ENCODE results near the gene CALCR.

The CALCR gene

GRCh38 chr7:93575555-93576399 is 1.3 kb upstream of the CALCR start:
- H3K27me3 Mint-ChIP-seq = peaks cover 43% of the 10 kb centered on the region
- H3K9me3 Mint-ChIP-seq = no peaks in the 10 kb centered on the region
- no peak overlapping the region for H3K4me3 Mint-ChIP-seq
- no peak overlapping the region for H3K27ac Mint-ChIP-seq
- H3K36me3 Mint-ChIP-seq (ENCODE audit: low read depth) = no peaks in the 10 kb centered on the region
- H3K4me1 Mint-ChIP-seq (ENCODE audit: low read depth) = no peaks in the 10 kb centered on the region

GRCh38 chr7:93574269-93574645 is 267 bp downstream of the CALCR start:
- H3K27me3 Mint-ChIP-seq = peaks cover 46% of the 10 kb centered on the region
- H3K36me3 Mint-ChIP-seq (ENCODE audit: low read depth) = no peaks in the 10 kb centered on the region
- no peak overlapping the region for H3K4me3 Mint-ChIP-seq
- H3K9me3 Mint-ChIP-seq = no peaks in the 10 kb centered on the region
- no peak overlapping the region for H3K27ac Mint-ChIP-seq
- H3K4me1 Mint-ChIP-seq (ENCODE audit: low read depth) = no peaks in the 10 kb centered on the region

DNA sequence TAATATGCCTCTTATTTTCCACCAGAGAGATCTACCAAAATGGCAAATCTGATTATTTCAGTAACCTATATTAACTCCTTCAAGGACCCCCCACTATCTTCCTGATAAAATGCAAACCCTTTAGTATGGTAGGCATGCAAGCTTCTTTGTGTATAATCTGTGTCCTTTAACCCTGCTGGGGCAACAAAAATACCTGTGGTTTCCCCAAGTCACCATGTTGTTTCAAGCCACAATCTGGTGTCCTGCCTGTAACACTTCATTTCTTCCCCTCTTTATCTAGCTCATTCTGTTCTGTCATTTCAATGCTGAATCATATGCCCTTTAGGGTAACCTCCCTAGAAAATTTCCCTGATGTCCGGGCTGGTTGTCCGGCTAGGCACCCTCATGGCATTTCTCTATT is 5.3 kb downstream of the CALCR start:
- Mint-ChIP-seq H3K36me3 (ENCODE audit: low read depth) (no peaks in the 10 kb centered on the region), H3K27ac (no peak overlapping the region), H3K4me3 (no peak overlapping the region)

GRCh38 chr7:93566876-93567275 is 7.6 kb downstream of the CALCR start:
- Mint-ChIP-seq H3K27ac (no peak overlapping the region), H3K4me3 (no peak overlapping the region), H3K9me3 (no peaks in the 10 kb centered on the region), H3K36me3 (ENCODE audit: low read depth) (no peaks in the 10 kb centered on the region), H3K4me1 (ENCODE audit: low read depth) (no peaks in the 10 kb centered on the region), H3K27me3 (peaks cover 16% of the 10 kb centered on the region)

More for the DNA sequence above, 5.3 kb downstream of the CALCR start:
- Mint-ChIP-seq H3K27me3 (peaks cover 22% of the 10 kb centered on the region), H3K4me1 (ENCODE audit: low read depth) (no peaks in the 10 kb centered on the region), H3K9me3 (no peaks in the 10 kb centered on the region)

DNA sequence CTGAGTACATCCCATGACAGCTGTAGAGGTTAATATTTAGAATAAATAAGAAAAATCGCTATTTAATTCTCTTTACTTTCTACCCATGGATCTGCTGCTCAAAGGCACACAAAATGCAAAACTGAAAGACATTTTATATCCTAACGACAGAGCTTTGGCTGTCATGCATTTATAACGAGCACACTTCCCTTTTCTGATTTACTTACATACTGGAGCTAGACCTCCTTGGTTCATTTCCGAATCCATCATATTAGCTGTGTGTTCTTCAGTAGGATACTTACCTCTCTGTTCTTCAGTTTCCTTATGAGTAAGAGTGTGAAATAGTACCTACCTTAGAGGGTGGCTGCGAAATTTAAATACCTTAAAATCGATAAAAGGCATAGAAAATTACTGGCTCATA is 10.9 kb downstream of the CALCR start:
- H3K4me3 Mint-ChIP-seq = no peak overlapping the region
- H3K36me3 Mint-ChIP-seq (ENCODE audit: low read depth) = no peaks in the 10 kb centered on the region
- H3K4me1 Mint-ChIP-seq (ENCODE audit: low read depth) = peaks cover 8% of the 10 kb centered on the region
- H3K27ac Mint-ChIP-seq = no peak overlapping the region
- no peaks in the 10 kb centered on the region for H3K9me3 Mint-ChIP-seq
- H3K27me3 Mint-ChIP-seq = peaks cover 4% of the 10 kb centered on the region

DNA sequence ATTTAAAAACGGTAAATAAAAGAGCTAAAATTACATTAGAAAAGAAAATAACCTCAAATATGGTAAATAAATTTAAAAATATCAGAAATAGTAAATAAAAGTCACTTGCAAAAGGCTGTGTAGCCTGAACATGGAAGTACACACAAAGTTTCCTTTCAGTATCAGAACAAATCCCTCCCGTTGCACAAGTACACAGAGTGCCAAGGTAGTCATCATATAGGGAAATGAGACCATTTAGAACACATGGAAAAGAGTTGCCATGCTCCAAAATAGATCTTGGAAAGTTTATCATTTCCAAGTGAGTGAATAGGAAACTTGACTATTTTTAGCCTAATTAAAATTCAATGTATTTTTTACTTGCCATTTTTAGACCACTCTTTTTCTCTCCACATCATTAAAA is 11.6 kb downstream of the CALCR start:
- no peak overlapping the region for H3K4me3 Mint-ChIP-seq
- H3K27ac Mint-ChIP-seq = no peak overlapping the region
- H3K9me3 Mint-ChIP-seq = no peaks in the 10 kb centered on the region
- peaks cover 8% of the 10 kb centered on the region for H3K4me1 Mint-ChIP-seq (ENCODE audit: low read depth)
- no peaks in the 10 kb centered on the region for H3K36me3 Mint-ChIP-seq (ENCODE audit: low read depth)
- no peaks in the 10 kb centered on the region for H3K27me3 Mint-ChIP-seq

DNA sequence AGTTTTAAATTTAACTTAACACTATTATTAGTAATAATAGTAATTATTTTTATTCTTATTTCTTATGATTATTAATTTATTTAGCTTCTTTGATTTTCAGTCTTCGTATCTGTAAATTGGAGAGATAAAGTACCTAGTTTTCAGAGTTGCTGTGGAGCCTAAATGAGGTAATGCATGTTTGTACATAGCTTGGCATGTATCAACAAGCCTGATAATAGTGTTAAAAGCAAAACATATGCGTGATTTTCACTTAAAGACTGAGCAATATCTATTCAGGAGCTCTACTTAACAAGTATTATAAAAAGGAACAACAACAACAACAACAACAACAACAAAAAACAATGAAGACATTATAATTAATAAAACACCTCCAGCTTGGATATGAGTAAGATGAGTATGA is 12.4 kb downstream of the CALCR start:
- Mint-ChIP-seq H3K4me3 (no peak overlapping the region), H3K9me3 (no peaks in the 10 kb centered on the region), H3K27me3 (no peaks in the 10 kb centered on the region), H3K27ac (no peak overlapping the region), H3K36me3 (ENCODE audit: low read depth) (no peaks in the 10 kb centered on the region), H3K4me1 (ENCODE audit: low read depth) (peaks cover 8% of the 10 kb centered on the region)

- H3K4me3 Mint-ChIP-seq = no peak overlapping the region
- peaks cover 8% of the 10 kb centered on the region for H3K4me1 Mint-ChIP-seq (ENCODE audit: low read depth)
- no peaks in the 10 kb centered on the region for H3K9me3 Mint-ChIP-seq
- no peaks in the 10 kb centered on the region for H3K27me3 Mint-ChIP-seq
- H3K36me3 Mint-ChIP-seq (ENCODE audit: low read depth) = no peaks in the 10 kb centered on the region
- no peak overlapping the region for H3K27ac Mint-ChIP-seq
These were observed 14.7 kb downstream of the CALCR start for GRCh38 chr7:93559639-93560491.

- Mint-ChIP-seq H3K36me3 (ENCODE audit: low read depth) (no peaks in the 10 kb centered on the region), H3K9me3 (no peaks in the 10 kb centered on the region), H3K4me1 (ENCODE audit: low read depth) (peaks cover 8% of the 10 kb centered on the region), H3K4me3 (no peak overlapping the region), H3K27me3 (no peaks in the 10 kb centered on the region), H3K27ac (no peak overlapping the region)
These were observed 15.6 kb downstream of the CALCR start for GRCh38 chr7:93558705-93559614.

DNA sequence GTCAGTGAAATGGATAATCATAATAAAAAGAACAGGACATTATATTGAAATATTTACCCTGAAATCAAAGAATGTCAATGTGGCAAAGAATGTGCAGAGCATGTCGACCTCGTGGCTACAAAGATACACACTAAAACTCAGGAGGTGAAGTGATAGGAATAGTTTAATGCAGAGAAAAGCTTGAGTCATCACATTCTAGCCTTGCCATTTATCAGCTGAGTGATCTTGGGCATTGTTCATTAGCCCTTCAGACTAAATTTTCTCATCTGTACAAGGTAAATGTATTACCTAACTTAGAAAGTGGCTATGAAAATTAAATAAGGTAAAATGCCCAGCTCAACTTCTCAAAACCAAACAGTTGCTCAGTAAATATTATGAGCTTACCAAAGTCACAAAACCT is 22.6 kb downstream of the CALCR start:
- H3K4me3 Mint-ChIP-seq = no peak overlapping the region
- H3K4me1 Mint-ChIP-seq (ENCODE audit: low read depth) = no peaks in the 10 kb centered on the region
- H3K27ac Mint-ChIP-seq = no peak overlapping the region
- no peaks in the 10 kb centered on the region for H3K9me3 Mint-ChIP-seq
- H3K27me3 Mint-ChIP-seq = no peaks in the 10 kb centered on the region
- H3K36me3 Mint-ChIP-seq (ENCODE audit: low read depth) = no peaks in the 10 kb centered on the region

- Mint-ChIP-seq H3K27me3 (no peaks in the 10 kb centered on the region), H3K27ac (no peak overlapping the region), H3K36me3 (ENCODE audit: low read depth) (no peaks in the 10 kb centered on the region), H3K9me3 (no peaks in the 10 kb centered on the region), H3K4me3 (no peak overlapping the region), H3K4me1 (ENCODE audit: low read depth) (no peaks in the 10 kb centered on the region)
These were observed 23.2 kb downstream of the CALCR start for GRCh38 chr7:93551063-93551895.

GRCh38 chr7:93547716-93548115 is 26.8 kb downstream of the CALCR start:
- Mint-ChIP-seq H3K27ac (no peak overlapping the region), H3K9me3 (no peaks in the 10 kb centered on the region), H3K36me3 (ENCODE audit: low read depth) (no peaks in the 10 kb centered on the region), H3K4me3 (no peak overlapping the region), H3K4me1 (ENCODE audit: low read depth) (no peaks in the 10 kb centered on the region), H3K27me3 (no peaks in the 10 kb centered on the region)

DNA sequence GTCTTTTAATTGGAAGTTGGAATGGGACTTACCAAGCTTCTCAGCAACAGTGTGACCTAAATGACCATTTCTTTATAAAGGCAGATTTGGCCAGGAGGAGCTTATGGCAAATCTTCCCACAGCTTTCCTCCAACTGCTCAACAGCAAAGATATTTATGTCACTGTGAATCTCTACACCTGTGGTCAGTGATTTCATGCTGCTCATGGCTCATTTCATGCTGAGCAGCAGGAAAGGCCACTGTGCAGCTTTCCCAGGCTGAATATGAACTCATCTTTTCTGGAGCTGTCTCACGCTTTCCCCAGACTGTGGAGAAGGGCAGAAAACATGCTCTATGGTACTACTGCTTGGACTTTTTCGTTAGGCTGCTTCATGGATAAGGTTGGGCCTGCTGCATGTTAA is 29.8 kb downstream of the CALCR start:
- H3K27ac Mint-ChIP-seq = no peak overlapping the region
- no peaks in the 10 kb centered on the region for H3K27me3 Mint-ChIP-seq
- no peak overlapping the region for H3K4me3 Mint-ChIP-seq
- H3K4me1 Mint-ChIP-seq (ENCODE audit: low read depth) = no peaks in the 10 kb centered on the region
- H3K36me3 Mint-ChIP-seq (ENCODE audit: low read depth) = no peaks in the 10 kb centered on the region
- no peaks in the 10 kb centered on the region for H3K9me3 Mint-ChIP-seq

DNA sequence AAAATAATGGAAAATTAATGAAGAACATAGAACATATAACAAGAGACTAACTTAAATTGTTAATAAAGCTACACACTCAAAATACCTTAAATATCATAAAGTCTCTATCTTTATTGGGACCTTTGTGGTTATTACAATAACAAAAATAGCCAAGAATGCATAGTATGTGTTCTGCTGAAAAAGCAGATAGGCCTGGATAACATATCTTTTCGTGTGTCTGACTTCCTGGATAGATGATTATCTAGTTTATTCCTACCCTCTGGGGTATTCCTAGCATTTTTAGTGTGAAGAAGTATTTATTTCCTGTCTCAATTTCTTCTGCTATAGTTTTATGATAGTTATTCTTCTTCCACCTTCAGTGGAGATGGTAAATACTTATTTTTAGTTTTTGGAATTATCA is 36.5 kb downstream of the CALCR start:
- Mint-ChIP-seq H3K4me3 (no peak overlapping the region), H3K4me1 (ENCODE audit: low read depth) (no peaks in the 10 kb centered on the region), H3K27ac (no peak overlapping the region), H3K36me3 (ENCODE audit: low read depth) (no peaks in the 10 kb centered on the region), H3K9me3 (no peaks in the 10 kb centered on the region), H3K27me3 (no peaks in the 10 kb centered on the region)

Measured in stimulated activated naive CD8-positive, alpha-beta T cell treated with anti-CD3 and anti-CD28 coated beads, Interleukin-15, Interleukin-2, amounts not matched to agents 100 ng/mL and 50 ng/mL, for 24 hours (primary cell).